Thyroid gland (tissue), 4 donors: Measurements from ENCODE around the gene QPCT. TPM values are rescaled to one million over a fixed set of nuclear protein-coding genes. Genes with fewer than 3 reads are reported as not detected.

Experiments
- DNase-seq, 2 donors: peaks; one replicate each; pipeline ENCODE4 v3.0.0-alpha.2; 2019
- H3K27ac ChIP-seq, 3 donors: fragments of 200-600 bp; sonication (generic); 1 replicate in 2 of 3; 2 replicates in 1 of 3; pipeline ENCODE4 v1.5.1; 2016 to 2019; ENCODE audit warnings: mild to moderate bottlenecking in 1 of 3, moderate library complexity in 1 of 3
- H3K27me3 ChIP-seq: fragments of 200-600 bp; sonication (generic); one replicate; pipeline ENCODE4 v1.5.1; 2019
- H3K36me3 ChIP-seq, 2 donors: fragments of 200-600 bp; sonication (generic); one replicate each; pipeline ENCODE4 v1.5.1; 2016 to 2019
- H3K4me1 ChIP-seq, 2 donors: fragments of 200-600 bp; sonication (generic); one replicate each; pipeline ENCODE4 v1.5.1; 2017 to 2019
- H3K4me3 ChIP-seq, 3 donors: fragments of 200-600 bp; sonication (generic); replicated peaks in 1 of 3; 1 replicate in 2 of 3; 2 replicates in 1 of 3; pipeline ENCODE4 v1.5.1; 2016; ENCODE audit warnings: mild to moderate bottlenecking in 1 of 3
- H3K9me3 ChIP-seq: fragments of 200-600 bp; sonication (generic); one replicate; pipeline ENCODE4 v1.5.1; 2017
- POLR2A ChIP-seq, 2 donors: fragments of 450-650 bp; IDR thresholded peaks; one replicate each; pipeline ENCODE4 v1.6.1; 2017; ENCODE audit warnings: antibody characterized with exemption in 2 of 2, mild to moderate bottlenecking in 2 of 2, moderate library complexity in 1 of 2
- WGBS, 2 donors: methylation state at CpG; one replicate each; pipeline ENCODE4 v1.1.5; 2017; 5-methylcytosine and 5-hydroxymethylcytosine counted together
- intact Hi-C: fragments of 100-400 bp; cut with DNase I; formaldehyde crosslinking; loops from one replicate; pipeline ENCODE4 v1.15.1; 2023
- total RNA-seq, 4 donors: library from RNA; depleted of rRNA; stranded (reverse); fragments of >200 nt; gene quantifications; one replicate each; pipeline ENCODE4 v1.2.3, GENCODE V29; 2016
- TF ChIP-seq, protein P1 (sequence below), 6 experiments: fragments of 200-600 bp in 3 of 6; fragments of 450-650 bp in 3 of 6; sonication (generic) in 3 of 6; IDR thresholded peaks; one replicate each; pipeline ENCODE4 v1.5.1; 2016 to 2019; ENCODE audit warnings: antibody characterized with exemption in 6 of 6, mild to moderate bottlenecking in 2 of 6, inconsistent platforms in 1 of 6, moderate library complexity in 1 of 6

The QPCT gene
- total RNA-seq, 4 donors from 2014 or later = 1.0 to 6.0 (median 4.3) TPM

DNA sequence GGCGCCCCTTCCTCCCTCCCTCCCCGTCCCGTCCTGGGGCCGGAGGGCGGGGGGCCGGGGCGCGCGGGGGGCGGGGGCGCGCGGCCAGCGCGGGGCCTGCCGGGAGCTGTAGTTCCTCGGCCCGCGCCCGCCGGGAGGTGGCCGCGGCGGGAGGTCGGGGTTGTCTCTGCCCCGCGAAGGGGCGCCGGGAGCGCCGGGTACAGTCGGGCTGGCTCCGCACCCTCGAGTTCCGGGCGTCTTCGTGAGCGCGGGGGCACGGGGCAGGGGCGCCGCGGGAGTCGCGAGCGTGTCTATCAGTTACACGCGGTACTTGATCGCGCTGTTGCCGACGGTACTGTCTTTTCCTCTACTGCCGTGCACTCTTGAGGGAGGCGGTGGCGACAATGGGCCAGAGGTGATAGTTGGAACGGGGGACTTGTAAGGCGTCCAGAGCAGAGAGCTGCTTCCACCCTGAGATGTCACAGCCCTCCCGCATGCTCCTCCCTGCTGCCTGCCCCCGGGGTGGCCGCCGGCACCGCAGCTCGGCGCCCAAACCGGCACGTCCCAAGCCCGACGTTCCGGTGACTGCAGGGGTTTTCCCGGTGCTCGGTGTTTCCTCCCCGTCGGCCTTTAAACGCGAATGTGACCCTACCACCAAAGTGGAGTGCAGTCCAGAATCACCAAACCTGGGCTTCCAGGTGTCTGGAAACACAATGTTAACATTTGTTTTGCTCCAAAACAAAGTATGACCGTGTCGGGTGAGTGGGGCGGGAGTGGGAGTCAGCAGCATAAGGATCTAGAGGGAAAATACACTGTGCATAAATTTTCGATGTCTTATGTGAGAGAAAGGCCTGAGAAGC is 19.4 kb upstream of the QPCT start, which contains the start of gene PRKD3:
TSS of gene PRKD3 (minus strand) at position 48 of the 839 bp plus-strand sequence. CDS start 8,309 bp downstream, outside the sequence.
- peak in 1 of 2 donors; percentile 48 for DNase-seq
- intact Hi-C loops = no loop called here
- H3K4me3 ChIP-seq = peak within 1 kb of the TSS; percentile 48 to 83 (median 76)
- no peaks in the 10 kb centered on the region for H3K27me3 ChIP-seq
- WGBS, 2 donors = 5 to 27% methylated on average over 4 to 33 of the region's 79 CpGs
- no peaks in the 10 kb centered on the region for H3K9me3 ChIP-seq
- TF ChIP-seq, protein P1, sequence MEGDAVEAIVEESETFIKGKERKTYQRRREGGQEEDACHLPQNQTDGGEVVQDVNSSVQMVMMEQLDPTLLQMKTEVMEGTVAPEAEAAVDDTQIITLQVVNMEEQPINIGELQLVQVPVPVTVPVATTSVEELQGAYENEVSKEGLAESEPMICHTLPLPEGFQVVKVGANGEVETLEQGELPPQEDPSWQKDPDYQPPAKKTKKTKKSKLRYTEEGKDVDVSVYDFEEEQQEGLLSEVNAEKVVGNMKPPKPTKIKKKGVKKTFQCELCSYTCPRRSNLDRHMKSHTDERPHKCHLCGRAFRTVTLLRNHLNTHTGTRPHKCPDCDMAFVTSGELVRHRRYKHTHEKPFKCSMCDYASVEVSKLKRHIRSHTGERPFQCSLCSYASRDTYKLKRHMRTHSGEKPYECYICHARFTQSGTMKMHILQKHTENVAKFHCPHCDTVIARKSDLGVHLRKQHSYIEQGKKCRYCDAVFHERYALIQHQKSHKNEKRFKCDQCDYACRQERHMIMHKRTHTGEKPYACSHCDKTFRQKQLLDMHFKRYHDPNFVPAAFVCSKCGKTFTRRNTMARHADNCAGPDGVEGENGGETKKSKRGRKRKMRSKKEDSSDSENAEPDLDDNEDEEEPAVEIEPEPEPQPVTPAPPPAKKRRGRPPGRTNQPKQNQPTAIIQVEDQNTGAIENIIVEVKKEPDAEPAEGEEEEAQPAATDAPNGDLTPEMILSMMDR (IDR thresholded peaks at IDR 0.05) = no peak
- peak in 1 of 2 donors; percentile 52 for TF ChIP-seq POLR2A (IDR thresholded peaks at IDR 0.05)
- H3K4me1 ChIP-seq = peaks cover 0 to 20% of the 10 kb centered on the region in 2 donors
- H3K27ac ChIP-seq = peak within 1 kb of the TSS; percentile 82 to 87 (median 85)
- H3K36me3 ChIP-seq = no peaks in the 10 kb centered on the region

DNA sequence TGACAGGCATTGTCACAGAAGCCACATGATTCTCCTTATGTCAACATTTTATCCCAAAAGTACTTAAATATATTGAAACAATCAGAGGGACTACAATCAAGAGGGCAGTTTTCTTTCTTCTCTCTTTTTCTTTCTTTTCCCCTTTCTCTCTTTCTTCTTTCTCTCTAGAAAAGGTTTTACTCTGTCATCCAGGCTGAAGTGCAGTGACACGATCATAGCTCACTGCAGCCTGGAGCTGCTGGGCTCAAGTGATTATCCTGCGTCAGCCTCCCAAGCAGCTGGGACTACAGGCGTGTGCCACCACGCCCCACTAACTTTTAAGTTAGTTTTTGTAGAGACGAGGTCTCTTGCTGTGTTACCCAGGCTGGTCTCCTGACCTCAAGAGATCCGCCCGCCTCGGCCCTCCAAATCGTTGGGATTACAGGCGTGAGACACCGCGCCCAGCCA is 18.8 kb upstream of the QPCT start:
- no peaks in the 10 kb centered on the region for H3K36me3 ChIP-seq
- H3K27me3 ChIP-seq = no peaks in the 10 kb centered on the region
- H3K27ac ChIP-seq = peak overlapping the region; percentile 81 to 87 (median 85)
- H3K4me3 ChIP-seq = peak overlapping the region in 1 of 3 donors; percentile 83
- H3K9me3 ChIP-seq = no peaks in the 10 kb centered on the region
- 85 to 86% methylated on average over 12 of the region's 12 CpGs for WGBS, 2 donors
- TF ChIP-seq, protein P1 (IDR thresholded peaks at IDR 0.05) = no peak
- TF ChIP-seq POLR2A (IDR thresholded peaks at IDR 0.05) = no peak
- DNase-seq = peak; percentile 9 to 16
- H3K4me1 ChIP-seq = peaks cover 0 to 20% of the 10 kb centered on the region in 2 donors
- intact Hi-C loops = no loop called here

DNA sequence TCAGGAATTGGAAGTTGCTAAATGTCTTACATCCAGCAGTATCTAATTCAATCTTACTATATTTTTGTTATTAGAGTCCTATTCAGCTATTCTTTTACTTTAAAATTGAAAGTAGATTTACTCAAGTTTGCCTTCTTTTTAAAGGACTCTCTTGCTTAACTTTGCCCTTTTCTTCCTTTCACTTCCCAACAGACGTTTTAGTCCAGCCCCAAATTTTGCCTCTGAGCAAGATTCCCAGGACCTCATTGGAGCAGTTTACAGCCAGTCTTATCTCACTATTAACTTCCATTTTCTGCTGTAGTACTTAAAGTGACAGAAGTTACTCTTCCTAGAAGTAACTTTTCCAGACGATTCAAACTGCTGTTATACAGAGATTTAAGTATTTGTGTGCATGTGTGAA is 18.1 kb upstream of the QPCT start:
- Histone ChIP-seq H3K9me3 (no peaks in the 10 kb centered on the region), H3K4me1 (peaks cover 0 to 18% of the 10 kb centered on the region in 2 donors), H3K36me3 (no peaks in the 10 kb centered on the region), H3K4me3 (no peak overlapping the region), H3K27ac (peak overlapping the region; percentile 47 to 87 (median 85)), H3K27me3 (no peaks in the 10 kb centered on the region)
- DNase-seq = peak; percentile 46
- intact Hi-C loops = no loop called here
- TF ChIP-seq POLR2A (IDR thresholded peaks at IDR 0.05) = peak in 1 of 2 donors; percentile 31
- TF ChIP-seq, protein P1 (IDR thresholded peaks at IDR 0.05) = no peak
- 6 to 14% methylated on average over 2 of the region's 2 CpGs for WGBS, 2 donors

GRCh38 chr2:37326866-37327634 is 17.4 kb upstream of the QPCT start:
- peak overlapping the region; percentile 46 to 87 (median 85) for H3K27ac ChIP-seq
- no peak overlapping the region for H3K4me3 ChIP-seq
- intact Hi-C loops = no loop called here
- H3K9me3 ChIP-seq = no peaks in the 10 kb centered on the region
- H3K27me3 ChIP-seq = no peaks in the 10 kb centered on the region
- WGBS, 2 donors = 76 to 84% methylated on average over 8 of the region's 8 CpGs
- no peak for DNase-seq
- TF ChIP-seq POLR2A (IDR thresholded peaks at IDR 0.05) = no peak
- TF ChIP-seq, protein P1 (IDR thresholded peaks at IDR 0.05) = no peak
- peaks cover 0 to 13% of the 10 kb centered on the region in 2 donors for H3K4me1 ChIP-seq
- no peaks in the 10 kb centered on the region for H3K36me3 ChIP-seq
